CD8-positive, alpha-beta memory T cell (primary cell): ENCODE measurements around the gene PPP1R13L. TPM values are rescaled to one million over a fixed set of nuclear protein-coding genes. Genes with fewer than 3 reads are reported as not detected.
A peak's percentile ranks its signal among the peaks of the same experiment; 100 is the strongest.

ENCODE experiments used
- CTCF ChIA-PET: fragments of 350-600 bp; sonication (Branson Sonifier 250); formaldehyde crosslinking; loops from one replicate; lab custom pipeline; 2021; ENCODE audit warnings: antibody characterized with exemption; lab: Charles Lee
- POLR2A ChIA-PET: fragments of 350-600 bp; sonication (Branson Sonifier 250); formaldehyde crosslinking; loops from one replicate; lab custom pipeline; 2021; ENCODE audit warnings: antibody characterized with exemption; lab: Charles Lee
- DNase-seq, 5 donors: peaks; one replicate each; pipeline versions ENCODE4 v3.0.0 to v3.0.0-alpha.2; 2020 to 2022; ENCODE audit warnings: mixed read lengths in 1 of 5
- H3K27ac ChIP-seq: one replicate; pipeline ENCODE4 v1.7.0; 2013; ENCODE audit warnings: low read depth, mild to moderate bottlenecking, low read length, moderate library complexity
- H3K27me3 ChIP-seq: 2 replicates; pipeline ENCODE4 v1.7.0; 2013; ENCODE audit warnings: low read length, mild to moderate bottlenecking; ENCODE audit not compliant: insufficient read depth, poor library complexity, severe bottlenecking
- H3K36me3 ChIP-seq: 2 replicates; pipeline ENCODE4 v1.7.0; 2013; ENCODE audit warnings: mild to moderate bottlenecking, low read length, moderate library complexity; ENCODE audit not compliant: insufficient read depth
- H3K4me1 ChIP-seq: 2 replicates; pipeline ENCODE4 v1.7.0; 2013; ENCODE audit warnings: mild to moderate bottlenecking, low read length, moderate library complexity; ENCODE audit not compliant: insufficient read depth
- H3K4me3 ChIP-seq: 2 replicates; pipeline ENCODE4 v1.7.0; 2013; ENCODE audit warnings: mild to moderate bottlenecking, low read length
- H3K9me3 ChIP-seq: 2 replicates; pipeline ENCODE4 v1.7.0; 2013; ENCODE audit warnings: mild to moderate bottlenecking, low read length
- H3K27ac Mint-ChIP-seq, 8 donors: one replicate each; pipeline ENCODE4 v1.8.0; 2020 to 2021; ENCODE audit warnings: mixed read lengths in 8 of 8, mild to moderate bottlenecking in 6 of 8, inconsistent platforms in 3 of 8, moderate library complexity in 3 of 8
- H3K27me3 Mint-ChIP-seq, 2 donors: one replicate each; pipeline ENCODE4 v1.8.0; 2020 to 2021; ENCODE audit warnings: mixed read lengths in 2 of 2, mild to moderate bottlenecking in 1 of 2, moderate library complexity in 1 of 2
- H3K36me3 Mint-ChIP-seq, 3 donors: one replicate each; pipeline ENCODE4 v1.8.0; 2020 to 2021; ENCODE audit warnings: mixed read lengths in 3 of 3, inconsistent platforms in 1 of 3, mild to moderate bottlenecking in 1 of 3
- H3K4me1 Mint-ChIP-seq, 3 donors: one replicate each; pipeline ENCODE4 v1.8.0; 2020 to 2021; ENCODE audit warnings: mixed read lengths in 3 of 3, inconsistent platforms in 1 of 3, mild to moderate bottlenecking in 1 of 3
- H3K4me3 Mint-ChIP-seq, 7 donors: one replicate each; pipeline ENCODE4 v1.8.0; 2020 to 2021; ENCODE audit warnings: mixed read lengths in 7 of 7, mild to moderate bottlenecking in 6 of 7, moderate library complexity in 4 of 7, inconsistent platforms in 2 of 7
- H3K9me3 Mint-ChIP-seq, 5 donors: one replicate each; pipeline ENCODE4 v1.8.0; 2020 to 2022; ENCODE audit warnings: mixed read lengths in 5 of 5, mild to moderate bottlenecking in 3 of 5, moderate library complexity in 2 of 5, inconsistent platforms in 1 of 5
- polyA plus RNA-seq: library from polyadenylated mRNA; unstranded; fragments of 300-500 nt; fragmentation: Illumina TruSeq; gene quantifications from one replicate; pipeline ENCODE4 v1.2.3, GENCODE V29; 2021
- total RNA-seq, 2 experiments: library from RNA; stranded (reverse); gene quantifications; one replicate each; pipeline ENCODE4 v1.2.3, GENCODE V29; 2021

PPP1R13L gene
- total and polyA plus RNA-seq, 3 experiments from 2014 or later = 0.83 to 4.3 (median 3.9) TPM

DNA sequence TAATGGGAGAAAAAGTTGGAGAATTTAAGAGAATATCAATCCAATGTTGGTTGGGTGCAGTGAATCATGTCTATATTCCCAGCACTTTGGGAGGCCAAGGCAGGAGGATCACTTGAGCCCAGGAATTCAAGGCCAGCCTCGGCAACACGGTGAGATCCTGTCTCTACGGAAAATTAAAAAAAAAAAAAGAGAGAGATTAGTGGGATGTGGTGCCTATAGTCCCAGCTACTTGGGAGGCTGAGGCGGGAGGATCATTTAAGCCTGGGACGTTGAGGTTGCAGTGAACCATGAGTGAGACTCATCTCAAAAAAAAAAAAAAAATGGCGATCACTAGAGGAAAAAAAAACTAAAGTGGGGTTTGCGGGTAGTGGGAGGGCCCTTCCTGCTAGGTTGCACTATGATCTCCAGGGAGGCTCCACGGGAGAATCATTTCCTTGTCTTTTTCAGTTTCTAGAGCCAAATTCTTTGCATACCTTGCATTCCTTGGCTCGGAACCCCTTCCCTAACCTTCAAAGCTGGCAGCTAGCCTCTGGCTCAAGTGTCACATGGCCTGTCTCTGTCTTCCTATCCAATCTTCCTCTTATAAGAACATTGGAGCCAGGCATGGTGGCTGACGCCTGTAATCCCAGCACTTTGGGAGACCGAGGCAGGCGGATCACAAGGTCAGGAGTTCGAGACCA, 28.7 kb downstream of the PPP1R13L start:
- Mint-ChIP-seq H3K4me3 (no peak overlapping the region), H3K36me3 (no peaks in the 10 kb centered on the region), H3K27me3 (peaks cover 0 to 2% of the 10 kb centered on the region in 2 donors), H3K9me3 (no peaks in the 10 kb centered on the region), H3K27ac (no peak overlapping the region), H3K4me1 (peaks cover 0 to 2% (median 0%) of the 10 kb centered on the region in 3 donors)
- Histone ChIP-seq H3K4me3 (no peak overlapping the region), H3K4me1 (no peaks in the 10 kb centered on the region), H3K9me3 (no peaks in the 10 kb centered on the region), H3K36me3 (no peaks in the 10 kb centered on the region), H3K27me3 (no peaks in the 10 kb centered on the region), H3K27ac (no peak overlapping the region)
- no peak for DNase-seq
- POLR2A ChIA-PET = no interaction called here
- CTCF ChIA-PET = no interaction called here

DNA sequence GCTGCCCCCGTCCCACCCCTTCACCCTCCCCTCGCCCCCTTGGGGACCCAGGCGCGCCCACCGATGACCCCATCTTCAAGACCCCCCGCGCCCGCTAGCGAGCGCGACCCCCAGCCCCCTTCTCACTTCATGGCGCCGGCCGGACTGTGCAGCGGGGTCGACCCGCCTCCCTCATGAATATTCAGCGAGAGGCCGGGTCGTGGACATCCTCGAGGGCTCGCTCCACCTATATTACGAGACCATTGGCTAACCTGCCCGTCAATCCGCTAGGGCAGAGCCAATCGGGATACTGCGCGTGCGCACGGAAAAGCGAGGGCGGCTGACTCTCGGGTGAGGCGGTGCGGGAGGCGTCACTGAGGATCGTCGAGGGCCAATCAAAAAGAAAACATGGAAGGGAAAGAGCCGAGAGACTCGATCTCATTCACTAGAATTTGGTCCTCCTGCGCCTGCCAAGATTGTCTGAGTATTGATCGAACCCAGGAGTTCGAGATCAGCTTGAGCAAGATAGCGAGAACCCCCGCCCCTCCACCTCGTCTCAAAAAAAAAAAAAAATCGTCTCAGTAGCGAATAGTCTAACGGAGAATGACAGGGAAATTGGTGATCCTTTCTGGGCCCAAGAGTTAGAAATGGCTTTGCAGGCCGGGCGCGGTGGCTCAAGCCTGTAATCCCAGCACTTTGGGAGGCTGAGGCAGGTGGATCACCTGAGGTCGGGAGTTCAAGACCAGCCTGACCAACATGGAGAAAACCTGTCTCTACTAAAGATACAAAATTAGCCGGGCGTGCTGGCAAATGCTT, 34.3 kb downstream of the PPP1R13L start, which contains the start of gene ERCC2:
ERCC2 (minus strand) TSS at position 164 of the 795 bp plus-strand sequence; CDS start at position 131, 33 bp downstream.
- H3K36me3 Mint-ChIP-seq = peaks cover 0 to 4% (median 2%) of the 10 kb centered on the region in 3 donors
- peaks cover 0 to 1% of the 10 kb centered on the region in 2 donors for H3K27me3 Mint-ChIP-seq
- peak; percentile 99 to 100 (median 99) for DNase-seq
- no peaks in the 10 kb centered on the region for H3K27me3 ChIP-seq
- ChIA-PET POLR2A (no interaction called here), CTCF (no interaction called here)
- peak within 1 kb of the TSS; percentile 78 for H3K27ac ChIP-seq
- peaks cover 5% of the 10 kb centered on the region for H3K4me1 ChIP-seq
- peak within 1 kb of the TSS; percentile 82 to 98 (median 95) for H3K4me3 Mint-ChIP-seq
- no peaks in the 10 kb centered on the region for H3K9me3 ChIP-seq
- peak within 1 kb of the TSS; percentile 81 for H3K4me3 ChIP-seq
- peaks cover 10 to 22% (median 14%) of the 10 kb centered on the region in 3 donors for H3K4me1 Mint-ChIP-seq
- no peaks in the 10 kb centered on the region for H3K36me3 ChIP-seq
- H3K9me3 Mint-ChIP-seq = no peaks in the 10 kb centered on the region
- H3K27ac Mint-ChIP-seq = peak within 1 kb of the TSS; percentile 72 to 99 (median 98)

DNA sequence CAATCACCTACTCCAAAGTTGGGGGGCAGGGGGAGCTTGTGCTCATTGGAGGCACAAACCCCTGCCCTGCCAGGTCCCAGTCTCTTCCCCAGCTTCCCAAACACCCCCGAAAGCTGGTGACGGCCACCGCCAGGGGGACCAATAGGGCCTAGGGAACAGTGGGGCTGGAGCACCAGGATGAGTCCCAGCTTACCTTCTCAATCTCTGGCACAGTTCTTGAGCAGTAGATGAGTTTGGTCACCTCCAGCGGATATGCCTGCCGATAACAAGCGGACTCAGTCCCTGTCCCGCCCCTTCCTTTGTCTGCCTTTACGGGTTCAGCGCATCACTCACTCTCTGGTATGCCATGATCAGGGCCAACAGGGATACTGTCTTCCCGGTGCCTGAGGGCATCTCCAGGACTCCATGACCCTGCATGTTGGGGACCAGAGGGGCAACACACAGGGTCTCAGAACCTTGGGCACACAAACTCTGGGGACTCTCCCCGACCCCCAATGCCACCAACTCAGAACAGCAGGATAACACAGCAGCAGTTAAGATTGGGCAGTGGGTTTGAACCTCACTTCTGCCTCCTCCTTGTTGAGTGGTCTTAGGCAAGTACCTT, 36.0 kb downstream of the PPP1R13L start:
- Mint-ChIP-seq H3K27me3 (peaks cover 0 to 1% of the 10 kb centered on the region in 2 donors), H3K9me3 (no peaks in the 10 kb centered on the region), H3K36me3 (peaks cover 0 to 6% (median 2%) of the 10 kb centered on the region in 3 donors), H3K4me3 (peak overlapping the region; percentile 57 to 93 (median 66)), H3K27ac (no peak overlapping the region), H3K4me1 (peaks cover 10 to 22% (median 14%) of the 10 kb centered on the region in 3 donors)
- no peak overlapping the region for H3K27ac ChIP-seq
- H3K36me3 ChIP-seq = no peaks in the 10 kb centered on the region
- POLR2A ChIA-PET = no interaction called here
- no peak overlapping the region for H3K4me3 ChIP-seq
- H3K27me3 ChIP-seq = no peaks in the 10 kb centered on the region
- no peak for DNase-seq
- H3K9me3 ChIP-seq = no peaks in the 10 kb centered on the region
- H3K4me1 ChIP-seq = peaks cover 5% of the 10 kb centered on the region
- CTCF ChIA-PET = interaction anchor here (1.2 kb wide), 1 partner anchor 30 kb away, joined by 3 read pairs; no protein-coding TSS in a partner anchor

DNA sequence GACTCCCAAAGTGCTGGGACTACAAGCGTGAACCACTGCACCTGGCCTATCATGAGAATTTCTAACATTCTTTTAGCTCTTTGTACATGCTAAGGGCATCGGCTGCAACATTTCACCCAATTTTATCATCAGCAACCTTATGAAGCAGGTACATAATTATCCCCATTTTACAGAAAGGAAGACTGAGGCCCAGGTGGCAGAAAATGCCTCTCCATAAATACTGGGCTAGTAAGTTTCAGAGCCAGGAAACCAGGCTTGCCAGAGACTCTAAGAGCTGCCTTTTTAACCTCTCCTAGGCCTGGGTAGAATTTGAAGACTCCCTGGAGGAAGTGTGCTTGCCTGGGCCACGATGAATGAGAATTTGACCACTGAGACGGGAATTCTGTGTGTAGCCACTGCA, 36.7 kb downstream of the PPP1R13L start:
- H3K27me3 ChIP-seq = no peaks in the 10 kb centered on the region
- no peaks in the 10 kb centered on the region for H3K9me3 Mint-ChIP-seq
- H3K9me3 ChIP-seq = no peaks in the 10 kb centered on the region
- ChIA-PET POLR2A (no interaction called here), CTCF (interaction anchor here (1.2 kb wide), 1 partner anchor 29 kb away, joined by 3 read pairs; no protein-coding TSS in a partner anchor)
- peaks cover 0 to 1% of the 10 kb centered on the region in 2 donors for H3K27me3 Mint-ChIP-seq
- no peak overlapping the region for H3K27ac ChIP-seq
- H3K4me3 ChIP-seq = no peak overlapping the region
- H3K27ac Mint-ChIP-seq = peak overlapping the region in 1 of 8 donors; percentile 29
- H3K36me3 ChIP-seq = no peaks in the 10 kb centered on the region
- H3K4me1 Mint-ChIP-seq = peaks cover 10 to 22% (median 14%) of the 10 kb centered on the region in 3 donors
- H3K36me3 Mint-ChIP-seq = peaks cover 0 to 6% (median 2%) of the 10 kb centered on the region in 3 donors
- peak overlapping the region in 6 of 7 donors; percentile 21 to 57 (median 42) for H3K4me3 Mint-ChIP-seq
- no peak for DNase-seq
- peaks cover 5% of the 10 kb centered on the region for H3K4me1 ChIP-seq

DNA sequence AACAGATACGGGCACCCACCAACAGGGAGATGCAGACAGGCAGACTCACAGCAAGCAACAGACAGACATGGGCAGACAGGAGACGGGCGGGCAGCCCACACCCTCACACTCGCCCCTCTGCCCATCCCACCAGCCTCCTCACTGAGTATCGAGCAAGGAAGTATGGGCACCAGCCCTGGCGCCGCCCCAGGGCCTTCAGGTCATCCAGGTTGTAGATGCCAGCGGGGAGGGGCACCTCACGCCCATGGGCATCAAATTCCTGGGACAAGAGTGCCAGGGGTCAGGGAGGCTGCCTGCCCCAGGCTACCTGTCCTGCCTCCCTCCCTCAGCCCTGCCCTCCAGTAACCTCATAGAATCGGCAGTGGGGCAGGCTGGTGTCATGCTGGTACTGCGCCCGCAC, 40.2 kb downstream of the PPP1R13L start:
- ChIA-PET CTCF (no interaction called here), POLR2A (no interaction called here)
- Histone ChIP-seq H3K27ac (no peak overlapping the region), H3K9me3 (no peaks in the 10 kb centered on the region), H3K4me1 (peaks cover 2% of the 10 kb centered on the region), H3K36me3 (no peaks in the 10 kb centered on the region), H3K4me3 (no peak overlapping the region), H3K27me3 (no peaks in the 10 kb centered on the region)
- H3K4me1 Mint-ChIP-seq = peaks cover 5 to 12% (median 8%) of the 10 kb centered on the region in 3 donors
- no peaks in the 10 kb centered on the region for H3K9me3 Mint-ChIP-seq
- DNase-seq = no peak
- no peak overlapping the region for H3K4me3 Mint-ChIP-seq
- H3K27me3 Mint-ChIP-seq = no peaks in the 10 kb centered on the region
- peaks cover 4 to 22% (median 6%) of the 10 kb centered on the region in 3 donors for H3K36me3 Mint-ChIP-seq
- H3K27ac Mint-ChIP-seq = no peak overlapping the region

DNA sequence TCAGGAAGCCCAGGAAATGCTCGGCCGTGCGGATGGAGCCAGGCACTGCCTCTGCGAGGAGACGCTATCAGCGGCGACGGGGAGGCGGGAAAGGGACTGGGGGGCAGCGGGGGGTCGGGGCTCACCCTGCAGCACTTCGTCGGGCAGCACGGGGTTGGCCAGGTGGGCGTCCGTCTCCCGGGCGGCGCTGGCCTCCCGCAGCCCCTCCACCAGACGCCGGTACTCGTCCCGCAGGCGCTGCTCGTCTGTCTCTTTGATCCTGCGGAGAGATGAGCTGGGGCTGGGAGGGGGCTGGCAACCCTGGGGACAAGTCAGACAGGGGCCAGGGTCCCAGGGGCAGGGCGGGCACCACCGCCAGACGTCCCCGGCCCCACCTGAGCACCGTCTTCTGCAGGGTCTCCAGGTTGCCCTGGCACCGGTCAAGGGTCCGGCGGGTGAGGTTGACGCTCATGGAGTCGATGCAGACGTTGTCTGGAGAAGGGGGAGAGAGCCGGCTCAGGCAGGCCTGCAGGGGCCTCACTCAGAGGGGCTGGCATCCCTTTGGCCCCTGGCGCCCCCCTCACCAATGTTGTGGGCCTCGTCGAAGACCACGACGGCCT, 40.9 kb downstream of the PPP1R13L start:
- Histone ChIP-seq H3K27me3 (no peaks in the 10 kb centered on the region), H3K27ac (no peak overlapping the region), H3K36me3 (no peaks in the 10 kb centered on the region), H3K4me1 (no peaks in the 10 kb centered on the region), H3K4me3 (no peak overlapping the region), H3K9me3 (no peaks in the 10 kb centered on the region)
- Mint-ChIP-seq H3K27ac (no peak overlapping the region), H3K27me3 (no peaks in the 10 kb centered on the region), H3K36me3 (peaks cover 4 to 29% (median 6%) of the 10 kb centered on the region in 3 donors), H3K4me3 (no peak overlapping the region), H3K4me1 (peaks cover 3 to 8% (median 7%) of the 10 kb centered on the region in 3 donors), H3K9me3 (no peaks in the 10 kb centered on the region)
- no peak for DNase-seq
- ChIA-PET POLR2A (no interaction called here), CTCF (no interaction called here)

DNA sequence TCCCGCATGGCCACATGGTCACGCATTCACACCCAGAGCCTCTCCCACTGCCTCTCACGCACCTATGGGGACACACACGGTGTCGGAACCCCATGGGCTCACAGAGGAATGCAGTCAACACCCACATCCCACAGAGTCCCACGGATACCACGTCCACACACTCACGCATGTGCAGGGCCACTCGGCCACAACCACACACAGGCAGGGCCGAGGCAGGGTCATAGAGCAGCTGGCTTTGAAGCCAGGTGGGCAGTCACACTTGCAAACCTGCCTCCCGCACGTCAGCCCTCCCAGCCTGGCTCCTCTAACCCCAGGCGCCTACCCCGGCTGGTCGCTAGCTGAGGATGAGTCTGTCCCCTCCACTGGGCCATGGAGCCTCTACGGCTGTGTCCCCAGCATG, 42.6 kb downstream of the PPP1R13L start:
- Mint-ChIP-seq H3K36me3 (peaks cover 4 to 42% (median 6%) of the 10 kb centered on the region in 3 donors), H3K27ac (no peak overlapping the region), H3K4me1 (no peaks in the 10 kb centered on the region), H3K4me3 (no peak overlapping the region), H3K9me3 (no peaks in the 10 kb centered on the region), H3K27me3 (no peaks in the 10 kb centered on the region)
- DNase-seq = no peak
- no peak overlapping the region for H3K27ac ChIP-seq
- no peak overlapping the region for H3K4me3 ChIP-seq
- CTCF ChIA-PET = no interaction called here
- POLR2A ChIA-PET = no interaction called here
- H3K36me3 ChIP-seq = no peaks in the 10 kb centered on the region
- H3K9me3 ChIP-seq = no peaks in the 10 kb centered on the region
- H3K4me1 ChIP-seq = no peaks in the 10 kb centered on the region
- no peaks in the 10 kb centered on the region for H3K27me3 ChIP-seq
